DND-41 (cell line): ENCODE data around the gene SPARC.

Source experiments
- EZH2 ChIP-seq: IDR thresholded peaks from 3 replicates; pipeline ENCODE4 v1.6.1; 2012; ENCODE audit warnings: borderline replicate concordance, low read depth, mild to moderate bottlenecking, moderate library complexity, low read length, inconsistent platforms; ENCODE audit not compliant: severe bottlenecking
- TF ChIP-seq, protein P1 (sequence below): IDR thresholded peaks from 2 replicates; pipeline ENCODE4 v1.5.1; 2012; ENCODE audit warnings: borderline replicate concordance, low read length, moderate library complexity, mild to moderate bottlenecking; ENCODE audit not compliant: poor library complexity, severe bottlenecking; ENCODE audit errors: extremely low read depth

DNA sequence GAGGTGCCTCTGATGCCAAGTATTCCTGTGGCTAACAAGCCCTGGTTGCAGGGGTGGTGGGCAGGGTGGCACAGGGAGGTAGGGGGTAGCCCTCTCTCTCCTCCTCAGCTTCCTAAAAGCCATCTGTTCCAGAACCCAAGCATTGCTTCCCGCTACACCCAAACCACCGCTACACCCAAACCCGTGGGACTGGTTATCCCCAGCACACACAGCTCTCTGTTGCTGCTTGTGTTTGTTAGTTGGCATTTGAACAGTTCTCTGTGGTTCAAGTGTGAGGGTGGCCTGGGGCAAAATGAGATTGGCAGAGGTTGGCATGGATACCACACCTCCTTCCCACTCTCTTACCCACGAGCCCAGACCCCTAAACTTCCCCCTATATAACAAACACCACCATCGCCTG lies 40.4 kb downstream of the SPARC start:
- TF ChIP-seq, protein P1, sequence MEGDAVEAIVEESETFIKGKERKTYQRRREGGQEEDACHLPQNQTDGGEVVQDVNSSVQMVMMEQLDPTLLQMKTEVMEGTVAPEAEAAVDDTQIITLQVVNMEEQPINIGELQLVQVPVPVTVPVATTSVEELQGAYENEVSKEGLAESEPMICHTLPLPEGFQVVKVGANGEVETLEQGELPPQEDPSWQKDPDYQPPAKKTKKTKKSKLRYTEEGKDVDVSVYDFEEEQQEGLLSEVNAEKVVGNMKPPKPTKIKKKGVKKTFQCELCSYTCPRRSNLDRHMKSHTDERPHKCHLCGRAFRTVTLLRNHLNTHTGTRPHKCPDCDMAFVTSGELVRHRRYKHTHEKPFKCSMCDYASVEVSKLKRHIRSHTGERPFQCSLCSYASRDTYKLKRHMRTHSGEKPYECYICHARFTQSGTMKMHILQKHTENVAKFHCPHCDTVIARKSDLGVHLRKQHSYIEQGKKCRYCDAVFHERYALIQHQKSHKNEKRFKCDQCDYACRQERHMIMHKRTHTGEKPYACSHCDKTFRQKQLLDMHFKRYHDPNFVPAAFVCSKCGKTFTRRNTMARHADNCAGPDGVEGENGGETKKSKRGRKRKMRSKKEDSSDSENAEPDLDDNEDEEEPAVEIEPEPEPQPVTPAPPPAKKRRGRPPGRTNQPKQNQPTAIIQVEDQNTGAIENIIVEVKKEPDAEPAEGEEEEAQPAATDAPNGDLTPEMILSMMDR: no peak
- TF ChIP-seq EZH2: no peak
